ENCODE results near the gene TSEN15. TPM values are rescaled to one million over a fixed set of nuclear protein-coding genes. Genes with fewer than 3 reads are reported as not detected.

The TSEN15 gene
- total and polyA plus RNA-seq, 2 of the 8 experiments (the other 6 are each of a cell fraction or from before 2014, with no cell fraction given): 23.4 to 31.4 TPM

GRCh38 chr1:184056921-184057555, 5.5 kb downstream of the TSEN15 start:
- H3K4me1 ChIP-seq (replicated peaks in 1 of 4; ENCODE audit: control insufficient read depth in 3 of 4, insufficient read depth in 4 of 4, low read length in 3 of 4): peaks cover 0 to 13% (median 5%) of the 10 kb centered on the region in 4 experiments; a peak in 3 of 7 replicates
- DNase-seq (ENCODE audit: low read depth in 1 of 2, low spot score in 2 of 2) (no peak), FAIRE-seq (no peak)
- H3K9ac ChIP-seq (replicated peaks in 1 of 4; ENCODE audit: extremely low read depth in 1 of 4, low read depth in 3 of 4, low read length in 3 of 4): no peak overlapping the region
- H4K91ac ChIP-seq (replicated peaks; ENCODE audit: insufficient read length, low read length): no peak overlapping the region
- H3K9me3 ChIP-seq (ENCODE audit: insufficient read depth in 2 of 2, low read depth in 1 of 2, low read length in 1 of 2): peaks cover 0 to 2% of the 10 kb centered on the region in 2 experiments; a peak in 1 of 4 replicates
- no peak overlapping the region for H3K23ac ChIP-seq (ENCODE audit: insufficient read length)
- H3K14ac ChIP-seq (ENCODE audit: insufficient read length): no peak overlapping the region
- H2BK120ac ChIP-seq (replicated peaks; ENCODE audit: low read depth, low read length): no peak overlapping the region
- no peak overlapping the region for H2AK5ac ChIP-seq (ENCODE audit: low read depth, low read length)
- no peak overlapping the region for H4K5ac ChIP-seq (ENCODE audit: insufficient read length, low read depth, low read length)
- no peak overlapping the region for H3K18ac ChIP-seq (ENCODE audit: extremely low read depth, low read length)
- 85% methylated on average over 2 of the region's 2 CpGs; no CpG with 5 or more reads in 1 of the 2 experiments for WGBS, 2 experiments (ENCODE audit: extremely low coverage in 1 of 2, insufficient coverage in 1 of 2, insufficient read length in 1 of 2, insufficient replicate concordance in 2 of 2, low coverage in 1 of 2, low lambda C conversion rate in 2 of 2, missing lambda C conversion rate in 1 of 2)
- no peak for TF ChIP-seq JUN (IDR thresholded peaks at IDR 0.05; ENCODE audit: low read depth, low read length)
- no peak for TF ChIP-seq TBP (IDR thresholded peaks at IDR 0.05; ENCODE audit: low read depth, low read length)
- no peak for TF ChIP-seq PHF8 (conservative IDR thresholded peaks at IDR 0.05; ENCODE audit: low read depth, low read length)
- TF ChIP-seq RBBP5 (IDR thresholded peaks at IDR 0.05; ENCODE audit: borderline replicate concordance, low read depth, low read length): no peak
- TF ChIP-seq CHD1 (IDR thresholded peaks at IDR 0.05; ENCODE audit: low read depth, low read length): no peak
- TF ChIP-seq NANOG (IDR thresholded peaks at IDR 0.05; ENCODE audit: insufficient read depth, low read depth, low read length, poor library complexity, severe bottlenecking): no peak
- TF ChIP-seq MAFK (IDR thresholded peaks at IDR 0.05; ENCODE audit: low read depth, low read length): no peak
- no peak for TF ChIP-seq CTBP2 (IDR thresholded peaks at IDR 0.05; ENCODE audit: borderline replicate concordance, insufficient read depth, insufficient read length, low read length)
- ChIA-PET CTCF (ENCODE audit: partially characterized antibody) (interaction anchor here (0.8 to 1.5 kb wide), 4 partner anchors 10 to 635 kb away, joined by 3 read pairs; no protein-coding TSS in a partner anchor), POLR2A (ENCODE audit: partially characterized antibody) (interaction anchor here (0.8 to 1.7 kb wide), 4 partner anchors 9 to 23 kb away, joined by 3 to 4 read pairs (median 4); partner anchors contain the start of gene COLGALT2)
- H3K4me2 ChIP-seq (ENCODE audit: insufficient read depth in 1 of 2, low read depth in 2 of 2, low read length in 2 of 2): no peak overlapping the region
- H3K36me3 ChIP-seq (ENCODE audit: control insufficient read depth in 2 of 4, insufficient read depth in 4 of 4, low read length in 3 of 4): peaks cover 0 to 29% (median 6%) of the 10 kb centered on the region in 4 experiments; a peak in 2 of 8 replicates
- H2BK20ac ChIP-seq (ENCODE audit: low read length): no peak overlapping the region
- no peak overlapping the region for H2BK15ac ChIP-seq (ENCODE audit: low read length)
- no peak overlapping the region for H3K4me3 ChIP-seq (ENCODE audit: extremely low read depth in 1 of 4, insufficient read depth in 2 of 4, low read depth in 3 of 4, low read length in 4 of 4)
- no peak overlapping the region for H2AFZ ChIP-seq (ENCODE audit: low read length)
- peaks cover 0 to 25% of the 10 kb centered on the region in 2 experiments; a peak in 2 of 4 replicates for H3K79me2 ChIP-seq (ENCODE audit: control insufficient read depth in 1 of 2, insufficient read depth in 2 of 2, low read length in 2 of 2)
- no peaks in the 10 kb centered on the region for H4K20me1 ChIP-seq (replicated peaks in 1 of 2; ENCODE audit: control insufficient read depth in 1 of 2, insufficient read depth in 2 of 2, low read length in 2 of 2)
- no peak overlapping the region for H2BK5ac ChIP-seq (ENCODE audit: low read depth, low read length)
- H3K79me1 ChIP-seq (ENCODE audit: low read depth, low read length): no peaks in the 10 kb centered on the region
- no peaks in the 10 kb centered on the region; the same call in 1 of the 2 replicates for H3K23me2 ChIP-seq (ENCODE audit: low read depth, low read length)
- no peak overlapping the region for H2BK12ac ChIP-seq (ENCODE audit: low read depth, low read length)
- no peak overlapping the region for H3K56ac ChIP-seq (replicated peaks; ENCODE audit: insufficient read length, low read depth, low read length)
- H3K27ac ChIP-seq (ENCODE audit: low read depth, low read length): no peak overlapping the region
- no peak overlapping the region for H4K8ac ChIP-seq (ENCODE audit: extremely low read depth, insufficient read depth, low read length)
- no peak overlapping the region for H3K4ac ChIP-seq (replicated peaks; ENCODE audit: insufficient read length, low read depth, low read length)
- H3K27me3 ChIP-seq (replicated peaks in 1 of 4; ENCODE audit: control insufficient read depth in 3 of 4, extremely low read depth in 1 of 4, insufficient read depth in 3 of 4, low read length in 3 of 4): no peaks in the 10 kb centered on the region

All from H1 (cell line).